SJSA1 (cell line): ENCODE measurements around the gene GRIPAP1. TPM values are rescaled to one million over a fixed set of nuclear protein-coding genes. Genes with fewer than 3 reads are reported as not detected.
"Not testable (repeated sequence)": the region's sequence is repeated elsewhere in the genome, so short reads cannot be mapped to it uniquely, and the experiment has no call there.

Experiments used
- DNase-seq, 2 experiments: peaks; one replicate each; pipeline ENCODE4 v3.0.0-alpha.2; 2015 to 2020; ENCODE audit warnings: low spot score in 2 of 2, low read depth in 1 of 2
- H3K27ac ChIP-seq: fragments of 250-450 bp; sonication (Bioruptor Pico); 2 replicates; pipeline ENCODE4 v1.5.1; 2020; ENCODE audit warnings: mild to moderate bottlenecking, moderate library complexity
- H3K27me3 ChIP-seq: fragments of 250-450 bp; sonication (Bioruptor Pico); replicated peaks from 2 replicates; pipeline ENCODE4 v1.5.1; 2020; ENCODE audit warnings: mild to moderate bottlenecking, moderate library complexity
- H3K36me3 ChIP-seq: fragments of 250-450 bp; sonication (Bioruptor Pico); 2 replicates; pipeline ENCODE4 v1.5.1; 2020; ENCODE audit warnings: mild to moderate bottlenecking
- H3K4me1 ChIP-seq: fragments of 250-450 bp; sonication (Bioruptor Pico); replicated peaks from 2 replicates; pipeline ENCODE4 v1.6.1; 2021; ENCODE audit warnings: mild to moderate bottlenecking
- H3K4me3 ChIP-seq: fragments of 250-450 bp; sonication (Bioruptor Pico); 2 replicates; pipeline ENCODE4 v1.5.1; 2020; ENCODE audit warnings: mild to moderate bottlenecking
- H3K9me3 ChIP-seq: fragments of 250-450 bp; sonication (Bioruptor Pico); replicated peaks from 2 replicates; pipeline ENCODE4 v1.5.1; 2020; ENCODE audit warnings: mild to moderate bottlenecking
- total RNA-seq: library from RNA; depleted of rRNA; stranded (reverse); fragments of >200 nt; shearing (Covaris generic); gene quantifications from 2 replicates; pipeline ENCODE4 v1.2.3, GENCODE V29; 2014

The GRIPAP1 gene
- total RNA-seq, 1 experiment from 2014 or later = 19.5 TPM

- Histone ChIP-seq H3K9me3 (no peaks in the 10 kb centered on the region), H3K27ac (no peak overlapping the region), H3K27me3 (no peaks in the 10 kb centered on the region), H3K4me1 (no peaks in the 10 kb centered on the region), H3K36me3 (no peaks in the 10 kb centered on the region), H3K4me3 (no peak overlapping the region)
- no peak for DNase-seq
These were observed 17.0 kb upstream of the GRIPAP1 start for GRCh38 chrX:49019050-49019449.

DNA sequence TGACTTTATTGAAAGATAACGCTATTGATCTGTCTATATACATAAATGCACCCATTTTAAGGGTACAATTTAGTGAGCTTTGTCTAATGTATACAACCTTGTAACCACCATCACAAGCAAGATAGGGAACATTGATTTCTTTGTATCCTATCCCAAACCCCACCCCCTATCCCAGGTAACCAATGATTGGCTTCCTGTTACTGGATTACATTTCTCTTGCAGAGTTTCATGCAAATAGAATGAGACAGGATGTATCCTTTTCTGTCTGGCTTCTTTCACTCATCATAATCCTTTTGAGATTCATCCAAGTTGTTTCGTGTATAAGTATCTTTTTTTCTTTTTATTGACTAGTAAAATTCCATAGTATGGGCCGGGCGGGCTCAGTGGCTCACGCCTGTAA lies 1.6 kb upstream of the GRIPAP1 start:
- H3K9me3 ChIP-seq = no peaks in the 10 kb centered on the region
- no peaks in the 10 kb centered on the region for H3K4me1 ChIP-seq
- no peaks in the 10 kb centered on the region for H3K36me3 ChIP-seq
- H3K27ac ChIP-seq = no peak overlapping the region
- DNase-seq = no peak
- no peaks in the 10 kb centered on the region for H3K27me3 ChIP-seq
- H3K4me3 ChIP-seq = no peak overlapping the region

- H3K9me3 ChIP-seq = no peaks in the 10 kb centered on the region
- H3K4me3 ChIP-seq = peak overlapping the region; percentile 53
- no peak for DNase-seq
- H3K27ac ChIP-seq = no peak overlapping the region
- H3K27me3 ChIP-seq = no peaks in the 10 kb centered on the region
- H3K36me3 ChIP-seq = 0 out of 2 replicates have a peak, but pooled peaks cover 2% of the 10 kb centered on the region
- H3K4me1 ChIP-seq = no peaks in the 10 kb centered on the region
These were observed 458 bp downstream of the GRIPAP1 start for GRCh38 chrX:49001521-49002090.

DNA sequence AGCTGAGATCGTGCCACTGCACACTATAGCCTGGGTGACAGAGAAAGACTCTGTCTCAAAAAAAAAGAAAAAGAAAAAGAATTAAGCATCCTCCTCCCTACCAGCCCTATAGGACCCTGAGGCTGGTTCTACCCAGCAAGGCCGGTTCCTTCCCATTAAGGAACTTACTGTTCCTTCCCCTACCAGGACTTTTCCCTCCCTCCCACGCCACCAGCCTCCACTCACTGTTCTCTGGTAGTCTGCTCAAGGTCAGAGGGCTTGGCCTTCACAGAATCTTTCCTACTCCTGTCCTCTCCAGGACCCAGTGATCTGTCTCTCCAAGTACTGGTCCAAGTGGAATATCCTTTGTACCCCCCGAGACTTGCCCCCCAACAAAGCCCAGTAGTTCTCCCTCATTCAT lies 1.4 kb downstream of the GRIPAP1 start:
- Histone ChIP-seq H3K9me3 (no peaks in the 10 kb centered on the region), H3K4me3 (no peak overlapping the region), H3K36me3 (0 out of 2 replicates have a peak, but pooled peaks cover 4% of the 10 kb centered on the region), H3K27ac (no peak overlapping the region), H3K4me1 (no peaks in the 10 kb centered on the region), H3K27me3 (no peaks in the 10 kb centered on the region)
- no peak for DNase-seq

- H3K4me1 ChIP-seq = no peaks in the 10 kb centered on the region
- no peak for DNase-seq
- H3K27me3 ChIP-seq = no peaks in the 10 kb centered on the region
- no peak overlapping the region for H3K4me3 ChIP-seq
- H3K9me3 ChIP-seq = no peaks in the 10 kb centered on the region
- no peak overlapping the region for H3K27ac ChIP-seq
- H3K36me3 ChIP-seq = 0 out of 2 replicates have a peak, but pooled peaks cover 4% of the 10 kb centered on the region
These were observed 3.0 kb downstream of the GRIPAP1 start for GRCh38 chrX:48999030-48999429.

GRCh38 chrX:48998391-48998790 lies 3.7 kb downstream of the GRIPAP1 start:
- Histone ChIP-seq H3K36me3 (0 out of 2 replicates have a peak, but pooled peaks cover 4% of the 10 kb centered on the region), H3K4me1 (no peaks in the 10 kb centered on the region), H3K27ac (no peak overlapping the region), H3K4me3 (no peak overlapping the region), H3K9me3 (no peaks in the 10 kb centered on the region), H3K27me3 (no peaks in the 10 kb centered on the region)
- DNase-seq = no peak

DNA sequence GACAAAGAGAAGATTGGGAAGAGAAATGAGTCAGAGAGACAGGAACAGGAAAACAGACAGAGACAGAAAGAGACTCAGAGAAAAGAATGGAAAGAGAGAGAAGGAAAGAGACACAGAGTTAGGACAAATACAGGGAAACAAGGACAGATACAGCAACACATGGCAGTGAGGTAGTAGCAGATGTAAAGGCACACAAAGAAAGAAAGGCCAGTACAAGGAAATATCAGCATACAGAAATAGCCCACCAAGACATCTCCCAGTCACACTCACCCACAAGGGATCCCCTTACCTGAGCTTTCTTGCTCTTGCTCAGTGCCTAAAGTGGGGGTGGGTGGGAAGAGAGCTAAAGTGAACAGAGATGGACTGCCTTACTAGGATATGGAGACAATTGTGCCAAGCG lies 4.2 kb downstream of the GRIPAP1 start:
- Histone ChIP-seq H3K4me3 (no peak overlapping the region), H3K27me3 (no peaks in the 10 kb centered on the region)
- DNase-seq = no peak

DNA sequence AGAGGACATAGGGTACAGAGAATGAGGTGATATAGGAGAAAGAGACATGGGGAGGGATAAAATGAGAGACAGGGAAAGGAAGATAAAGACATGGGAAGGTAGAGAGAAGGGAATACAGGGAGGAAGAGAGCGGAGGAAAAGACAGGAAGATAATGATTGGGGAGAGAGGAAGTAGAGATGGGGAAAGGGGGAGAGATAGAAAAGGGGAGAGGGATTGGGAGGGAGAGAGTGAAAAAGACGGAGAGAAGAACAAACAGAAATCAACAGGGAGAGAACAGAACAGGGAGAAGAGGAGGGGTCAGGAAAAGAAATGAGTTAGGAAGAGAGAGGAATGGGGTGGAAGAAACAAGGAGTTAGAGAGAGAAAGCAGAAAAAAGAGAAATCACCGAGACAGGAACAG lies 4.6 kb downstream of the GRIPAP1 start:
- H3K4me3 ChIP-seq = no peak overlapping the region
- DNase-seq = no peak
- H3K27me3 ChIP-seq = no peaks in the 10 kb centered on the region
- no peaks in the 10 kb centered on the region for H3K9me3 ChIP-seq
- H3K36me3 ChIP-seq = 0 out of 2 replicates have a peak, but pooled peaks cover 4% of the 10 kb centered on the region
- no peak overlapping the region for H3K27ac ChIP-seq
- H3K4me1 ChIP-seq = no peaks in the 10 kb centered on the region

More for the DNA sequence above, 4.2 kb downstream of the GRIPAP1 start:
- Histone ChIP-seq H3K27ac (no peak overlapping the region), H3K4me1 (no peaks in the 10 kb centered on the region), H3K9me3 (no peaks in the 10 kb centered on the region), H3K36me3 (0 out of 2 replicates have a peak, but pooled peaks cover 4% of the 10 kb centered on the region)

DNA sequence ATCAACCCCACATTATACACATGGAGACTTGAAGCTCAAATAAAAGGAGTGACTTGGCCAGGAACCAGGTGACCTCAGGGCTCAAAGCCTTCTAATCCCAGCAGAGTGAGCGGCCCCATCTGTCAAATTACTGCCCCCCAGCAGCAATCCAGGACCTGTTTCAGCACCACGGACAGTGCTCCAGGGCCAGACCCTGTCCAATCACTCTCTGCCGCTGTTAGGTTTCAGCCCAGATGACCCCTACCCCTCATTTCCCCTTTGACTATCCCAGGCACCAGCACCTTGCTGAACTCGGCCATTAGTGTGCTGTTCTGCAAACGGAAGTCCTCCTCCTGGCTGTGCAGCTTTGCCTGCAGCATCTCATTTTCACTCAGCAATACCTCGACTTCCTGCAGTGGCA lies 5.1 kb downstream of the GRIPAP1 start:
- H3K36me3 ChIP-seq = 0 out of 2 replicates have a peak, but pooled peaks cover 4% of the 10 kb centered on the region
- H3K27me3 ChIP-seq = no peaks in the 10 kb centered on the region
- H3K9me3 ChIP-seq = no peaks in the 10 kb centered on the region
- no peaks in the 10 kb centered on the region for H3K4me1 ChIP-seq
- no peak overlapping the region for H3K4me3 ChIP-seq
- DNase-seq = no peak
- H3K27ac ChIP-seq = no peak overlapping the region

GRCh38 chrX:48992341-48992740 lies 9.7 kb downstream of the GRIPAP1 start:
- H3K27ac ChIP-seq = no peak overlapping the region
- H3K9me3 ChIP-seq = no peaks in the 10 kb centered on the region
- H3K4me3 ChIP-seq = no peak overlapping the region
- H3K36me3 ChIP-seq = 0 out of 2 replicates have a peak, but pooled peaks cover 4% of the 10 kb centered on the region
- no peaks in the 10 kb centered on the region for H3K4me1 ChIP-seq
- no peaks in the 10 kb centered on the region for H3K27me3 ChIP-seq
- DNase-seq = no peak

GRCh38 chrX:48989483-48989882 lies 12.6 kb downstream of the GRIPAP1 start:
- Histone ChIP-seq H3K36me3 (no peaks in the 10 kb centered on the region), H3K9me3 (no peaks in the 10 kb centered on the region), H3K27ac (no peak overlapping the region), H3K27me3 (no peaks in the 10 kb centered on the region), H3K4me3 (no peak overlapping the region), H3K4me1 (no peaks in the 10 kb centered on the region)
- DNase-seq = no peak

DNA sequence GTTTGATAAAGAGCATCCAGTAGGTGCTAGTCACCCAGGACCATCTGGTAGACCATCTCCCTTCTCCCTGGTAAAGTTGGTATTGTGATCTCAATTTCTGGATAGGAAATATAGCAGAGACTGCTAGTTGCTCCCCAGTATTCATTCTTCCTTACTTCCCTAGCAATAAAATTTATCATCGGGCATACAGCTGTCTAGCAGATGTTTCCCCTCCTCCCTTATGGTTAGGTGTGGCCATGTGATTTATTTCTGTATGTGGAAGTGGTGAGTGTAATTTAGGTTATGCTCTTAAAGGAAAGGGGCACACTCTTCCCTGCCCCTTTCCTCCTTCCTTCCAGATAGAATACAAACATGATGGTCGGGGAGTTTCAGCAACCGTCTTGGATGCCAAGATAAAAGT lies 18.2 kb downstream of the GRIPAP1 start:
- 0 out of 2 replicates have a peak, but pooled peaks cover 6% of the 10 kb centered on the region for H3K36me3 ChIP-seq
- no peaks in the 10 kb centered on the region for H3K9me3 ChIP-seq
- H3K4me1 ChIP-seq = no peaks in the 10 kb centered on the region
- no peak for DNase-seq
- no peak overlapping the region for H3K4me3 ChIP-seq
- no peak overlapping the region for H3K27ac ChIP-seq
- no peaks in the 10 kb centered on the region for H3K27me3 ChIP-seq

DNA sequence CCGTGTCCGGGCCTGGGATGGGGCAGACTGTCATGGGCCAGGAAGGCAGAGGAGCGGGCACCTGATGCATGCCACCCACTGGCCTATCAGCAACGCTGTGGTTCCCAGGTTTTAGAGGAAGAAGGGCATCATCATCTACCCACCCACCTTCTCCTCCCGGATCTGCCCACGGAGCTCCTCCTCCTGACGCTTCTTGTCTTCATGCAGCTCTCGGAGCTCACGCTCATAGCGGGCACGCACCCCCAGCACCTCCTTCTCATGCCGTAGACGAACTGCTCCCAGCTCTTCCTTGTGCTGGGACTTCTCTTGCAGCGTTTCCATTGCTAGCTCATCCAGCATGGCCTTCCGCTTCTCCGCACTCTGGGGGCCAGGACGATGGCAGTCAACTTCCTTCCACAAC lies 19.0 kb downstream of the GRIPAP1 start:
- Histone ChIP-seq H3K36me3 (0 out of 2 replicates have a peak, but pooled peaks cover 6% of the 10 kb centered on the region), H3K27ac (no peak overlapping the region), H3K4me3 (no peak overlapping the region), H3K27me3 (no peaks in the 10 kb centered on the region), H3K4me1 (no peaks in the 10 kb centered on the region), H3K9me3 (no peaks in the 10 kb centered on the region)
- DNase-seq = no peak

DNA sequence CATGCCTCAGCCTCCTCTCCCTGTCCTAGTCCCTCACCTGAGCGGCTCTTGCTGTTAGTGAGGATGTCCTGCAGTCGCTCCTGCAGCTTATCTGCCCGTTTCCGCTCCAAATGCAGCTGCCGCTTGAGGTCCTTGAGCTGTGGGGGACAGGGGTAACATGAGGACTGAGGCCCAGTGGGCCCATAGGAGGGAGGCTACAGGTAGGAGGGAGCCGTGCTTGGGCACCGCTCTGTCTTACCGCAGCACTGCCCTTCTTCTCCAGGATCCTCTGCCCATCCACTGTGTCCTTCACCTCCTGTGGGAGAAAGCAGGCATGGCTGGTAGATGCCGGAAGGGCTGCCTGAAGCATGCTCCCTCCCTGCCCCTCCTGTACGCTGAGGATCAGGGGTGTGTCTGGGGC lies 20.9 kb downstream of the GRIPAP1 start:
- DNase-seq = no peak
- H3K4me1 ChIP-seq = no peaks in the 10 kb centered on the region
- no peaks in the 10 kb centered on the region for H3K27me3 ChIP-seq
- no peak overlapping the region for H3K4me3 ChIP-seq
- H3K9me3 ChIP-seq = no peaks in the 10 kb centered on the region
- no peak overlapping the region for H3K27ac ChIP-seq
- 0 out of 2 replicates have a peak, but pooled peaks cover 6% of the 10 kb centered on the region for H3K36me3 ChIP-seq

- H3K4me3 ChIP-seq, DNase-seq, H3K4me1 ChIP-seq, H3K36me3 ChIP-seq, H3K9me3 ChIP-seq, H3K27me3 ChIP-seq, H3K27ac ChIP-seq: not testable (repeated sequence)
These were observed 21.7 kb downstream of the GRIPAP1 start for GRCh38 chrX:48980341-48980740.
